ENCODE results near the gene RNF14. TPM values are rescaled to one million over a fixed set of nuclear protein-coding genes. Genes with fewer than 3 reads are reported as not detected.

RNF14 gene
- total and polyA plus RNA-seq, 9 of the 15 experiments (the other 6 are each of a cell fraction or from before 2014, with no cell fraction given) = 36.3 to 140 (median 75.1) TPM

- TF ChIP-seq, protein P1, sequence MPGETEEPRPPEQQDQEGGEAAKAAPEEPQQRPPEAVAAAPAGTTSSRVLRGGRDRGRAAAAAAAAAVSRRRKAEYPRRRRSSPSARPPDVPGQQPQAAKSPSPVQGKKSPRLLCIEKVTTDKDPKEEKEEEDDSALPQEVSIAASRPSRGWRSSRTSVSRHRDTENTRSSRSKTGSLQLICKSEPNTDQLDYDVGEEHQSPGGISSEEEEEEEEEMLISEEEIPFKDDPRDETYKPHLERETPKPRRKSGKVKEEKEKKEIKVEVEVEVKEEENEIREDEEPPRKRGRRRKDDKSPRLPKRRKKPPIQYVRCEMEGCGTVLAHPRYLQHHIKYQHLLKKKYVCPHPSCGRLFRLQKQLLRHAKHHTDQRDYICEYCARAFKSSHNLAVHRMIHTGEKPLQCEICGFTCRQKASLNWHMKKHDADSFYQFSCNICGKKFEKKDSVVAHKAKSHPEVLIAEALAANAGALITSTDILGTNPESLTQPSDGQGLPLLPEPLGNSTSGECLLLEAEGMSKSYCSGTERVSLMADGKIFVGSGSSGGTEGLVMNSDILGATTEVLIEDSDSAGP (CRISPR knock-in tag; IDR thresholded peaks at IDR 0.05) = no peak
- TF ChIP-seq RBM34 (IDR thresholded peaks at IDR 0.05; ENCODE audit: borderline replicate concordance, insufficient read depth, low read length) = no peak
- TF ChIP-seq PRDM10 (IDR thresholded peaks at IDR 0.05; ENCODE audit: partially characterized antibody) = peak; percentile 61
- no peak for TF ChIP-seq ESRRB (CRISPR knock-in tag; IDR thresholded peaks at IDR 0.05; ENCODE audit: borderline replicate concordance)
- no peak for TF ChIP-seq RBM14 (IDR thresholded peaks at IDR 0.05; ENCODE audit: borderline replicate concordance, insufficient read depth, low read depth, low read length)
- TF ChIP-seq ZFP36 (IDR thresholded peaks at IDR 0.05; ENCODE audit: low read depth, low read length, partially characterized antibody) = no peak
- no peak for TF ChIP-seq C11orf30 (IDR thresholded peaks at IDR 0.05; ENCODE audit: low read depth)
- no peak for TF ChIP-seq PTTG1 (tag; IDR thresholded peaks at IDR 0.05; ENCODE audit: low read depth)
- TF ChIP-seq STAG1 (CRISPR knock-in tag; IDR thresholded peaks at IDR 0.05; ENCODE audit: borderline replicate concordance) = no peak; the same call in 1 of the 2 replicates
- TF ChIP-seq, protein P2, sequence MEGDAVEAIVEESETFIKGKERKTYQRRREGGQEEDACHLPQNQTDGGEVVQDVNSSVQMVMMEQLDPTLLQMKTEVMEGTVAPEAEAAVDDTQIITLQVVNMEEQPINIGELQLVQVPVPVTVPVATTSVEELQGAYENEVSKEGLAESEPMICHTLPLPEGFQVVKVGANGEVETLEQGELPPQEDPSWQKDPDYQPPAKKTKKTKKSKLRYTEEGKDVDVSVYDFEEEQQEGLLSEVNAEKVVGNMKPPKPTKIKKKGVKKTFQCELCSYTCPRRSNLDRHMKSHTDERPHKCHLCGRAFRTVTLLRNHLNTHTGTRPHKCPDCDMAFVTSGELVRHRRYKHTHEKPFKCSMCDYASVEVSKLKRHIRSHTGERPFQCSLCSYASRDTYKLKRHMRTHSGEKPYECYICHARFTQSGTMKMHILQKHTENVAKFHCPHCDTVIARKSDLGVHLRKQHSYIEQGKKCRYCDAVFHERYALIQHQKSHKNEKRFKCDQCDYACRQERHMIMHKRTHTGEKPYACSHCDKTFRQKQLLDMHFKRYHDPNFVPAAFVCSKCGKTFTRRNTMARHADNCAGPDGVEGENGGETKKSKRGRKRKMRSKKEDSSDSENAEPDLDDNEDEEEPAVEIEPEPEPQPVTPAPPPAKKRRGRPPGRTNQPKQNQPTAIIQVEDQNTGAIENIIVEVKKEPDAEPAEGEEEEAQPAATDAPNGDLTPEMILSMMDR (IDR thresholded peaks at IDR 0.05 in 2 of 3, conservative IDR thresholded peaks at IDR 0.05 in 1 of 3; ENCODE audit: insufficient read depth in 2 of 3, low read depth in 1 of 3, low read length in 3 of 3) = peak; percentile 85 to 97 (median 86)
- no peak; the same call in 1 of the 2 replicates for TF ChIP-seq ZFP1 (CRISPR knock-in tag; IDR thresholded peaks at IDR 0.05)
- TF ChIP-seq, protein P3, sequence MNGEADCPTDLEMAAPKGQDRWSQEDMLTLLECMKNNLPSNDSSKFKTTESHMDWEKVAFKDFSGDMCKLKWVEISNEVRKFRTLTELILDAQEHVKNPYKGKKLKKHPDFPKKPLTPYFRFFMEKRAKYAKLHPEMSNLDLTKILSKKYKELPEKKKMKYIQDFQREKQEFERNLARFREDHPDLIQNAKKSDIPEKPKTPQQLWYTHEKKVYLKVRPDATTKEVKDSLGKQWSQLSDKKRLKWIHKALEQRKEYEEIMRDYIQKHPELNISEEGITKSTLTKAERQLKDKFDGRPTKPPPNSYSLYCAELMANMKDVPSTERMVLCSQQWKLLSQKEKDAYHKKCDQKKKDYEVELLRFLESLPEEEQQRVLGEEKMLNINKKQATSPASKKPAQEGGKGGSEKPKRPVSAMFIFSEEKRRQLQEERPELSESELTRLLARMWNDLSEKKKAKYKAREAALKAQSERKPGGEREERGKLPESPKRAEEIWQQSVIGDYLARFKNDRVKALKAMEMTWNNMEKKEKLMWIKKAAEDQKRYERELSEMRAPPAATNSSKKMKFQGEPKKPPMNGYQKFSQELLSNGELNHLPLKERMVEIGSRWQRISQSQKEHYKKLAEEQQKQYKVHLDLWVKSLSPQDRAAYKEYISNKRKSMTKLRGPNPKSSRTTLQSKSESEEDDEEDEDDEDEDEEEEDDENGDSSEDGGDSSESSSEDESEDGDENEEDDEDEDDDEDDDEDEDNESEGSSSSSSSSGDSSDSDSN (IDR thresholded peaks at IDR 0.05; ENCODE audit: borderline replicate concordance in 1 of 2, low read depth in 2 of 2, low read length in 2 of 2) = peak; percentile 73 to 74; a peak in 3 of 4 replicates
- no peak for TF ChIP-seq HDAC6 (IDR thresholded peaks at IDR 0.05; ENCODE audit: low read depth, low read length)
Measured at GRCh38 chr5:141968914-141969608, at the start of gene RNF14 (continued).

Data from K562 (cell line).